ENCODE results near the gene ACKR3.
A peak's percentile ranks its signal among the peaks of the same experiment; 100 is the strongest.

The ACKR3 gene

GRCh38 chr2:236603361-236604015 lies 33.9 kb downstream of the ACKR3 start:
- DNase-seq (ENCODE audit: low read depth in 1 of 2, low spot score in 1 of 2) = no peak
- Histone ChIP-seq H3K27me3 (ENCODE audit: insufficient read depth, poor library complexity, severe bottlenecking) (no peaks in the 10 kb centered on the region), H3K4me3 (replicated peaks; ENCODE audit: insufficient read depth, low read length) (no peak overlapping the region), H3K27ac (replicated peaks) (no peak overlapping the region)
- TF ChIP-seq REST (IDR thresholded peaks at IDR 0.05; ENCODE audit: insufficient replicate concordance, low read depth) (no peak), CTCF (IDR thresholded peaks at IDR 0.05; ENCODE audit: insufficient read depth, low read length) (no peak), POLR2AphosphoS5 (IDR thresholded peaks at IDR 0.05; ENCODE audit: low read depth) (no peak), SPI1 (IDR thresholded peaks at IDR 0.05; ENCODE audit: borderline replicate concordance, low read depth) (no peak), GABPA (IDR thresholded peaks at IDR 0.05; ENCODE audit: low read depth) (no peak)

- peak; percentile 3 to 12 for DNase-seq (ENCODE audit: low read depth in 1 of 2, low spot score in 1 of 2)
- TF ChIP-seq CTCF (IDR thresholded peaks at IDR 0.05; ENCODE audit: insufficient read depth, low read length) (no peak), REST (IDR thresholded peaks at IDR 0.05; ENCODE audit: insufficient replicate concordance, low read depth) (no peak), POLR2AphosphoS5 (IDR thresholded peaks at IDR 0.05; ENCODE audit: low read depth) (no peak)
- Histone ChIP-seq H3K27me3 (ENCODE audit: insufficient read depth, poor library complexity, severe bottlenecking) (no peaks in the 10 kb centered on the region), H3K27ac (replicated peaks) (no peak overlapping the region), H3K4me3 (replicated peaks; ENCODE audit: insufficient read depth, low read length) (peak overlapping the region; percentile 21)
Measured at GRCh38 chr2:236604575-236605344, 35.1 kb downstream of the ACKR3 start.

GRCh38 chr2:236605345-236605734 lies 35.7 kb downstream of the ACKR3 start:
- TF ChIP-seq SPI1 (IDR thresholded peaks at IDR 0.05; ENCODE audit: borderline replicate concordance, low read depth) (no peak), CTCF (IDR thresholded peaks at IDR 0.05; ENCODE audit: insufficient read depth, low read length) (no peak), REST (IDR thresholded peaks at IDR 0.05; ENCODE audit: insufficient replicate concordance, low read depth) (no peak), POLR2AphosphoS5 (IDR thresholded peaks at IDR 0.05; ENCODE audit: low read depth) (no peak), GABPA (IDR thresholded peaks at IDR 0.05; ENCODE audit: low read depth) (no peak)
- Histone ChIP-seq H3K27me3 (ENCODE audit: insufficient read depth, poor library complexity, severe bottlenecking) (no peaks in the 10 kb centered on the region), H3K27ac (replicated peaks) (no peak overlapping the region), H3K4me3 (replicated peaks; ENCODE audit: insufficient read depth, low read length) (peak overlapping the region; percentile 21)
- no peak for DNase-seq (ENCODE audit: low read depth in 1 of 2, low spot score in 1 of 2)
